Tibial nerve (tissue), 4 donors: ENCODE results near the gene PTRH1. TPM values are rescaled to one million over a fixed set of nuclear protein-coding genes. Genes with fewer than 3 reads are reported as not detected.

Experiments
- DNase-seq, 2 donors: peaks; one replicate each; pipeline ENCODE4 v3.0.0-alpha.2; 2019; ENCODE audit warnings: low spot score in 2 of 2
- H3K27ac ChIP-seq, 4 donors: fragments of 200-600 bp; sonication (generic) in 3 of 4; one replicate each; pipeline ENCODE4 v1.5.1; 2017 to 2019; ENCODE audit warnings: mild to moderate bottlenecking in 1 of 4
- H3K27me3 ChIP-seq, 2 donors: fragments of 200-600 bp; sonication (generic) in 1 of 2; one replicate each; pipeline versions ENCODE4 v1.5.1 to v1.6.0; 2017 to 2019
- H3K36me3 ChIP-seq, 3 donors: fragments of 200-600 bp; sonication (generic); one replicate each; pipeline ENCODE4 v1.5.1; 2018 to 2019
- H3K4me1 ChIP-seq, 4 donors: fragments of 200-600 bp; sonication (generic) in 3 of 4; one replicate each; pipeline ENCODE4 v1.5.1; 2017 to 2019
- H3K4me3 ChIP-seq, 4 donors: fragments of 200-600 bp; sonication (generic) in 3 of 4; one replicate each; pipeline ENCODE4 v1.5.1; 2017 to 2019; ENCODE audit warnings: mild to moderate bottlenecking in 1 of 4, moderate library complexity in 1 of 4
- H3K9me3 ChIP-seq, 4 donors: fragments of 200-600 bp; sonication (generic) in 3 of 4; one replicate each; pipeline ENCODE4 v1.5.1; 2017 to 2019
- EP300 ChIP-seq, 2 donors: sonication (generic); formaldehyde crosslinking; IDR thresholded peaks; one replicate each; pipeline ENCODE4 v1.6.1; 2017; ENCODE audit warnings: antibody characterized with exemption in 2 of 2, mild to moderate bottlenecking in 1 of 2
- POLR2A ChIP-seq, 2 donors: fragments of 450-650 bp; IDR thresholded peaks; one replicate each; pipeline ENCODE4 v1.6.1; 2017; ENCODE audit warnings: antibody characterized with exemption in 2 of 2, mild to moderate bottlenecking in 2 of 2, moderate library complexity in 2 of 2
- WGBS, 2 donors: methylation state at CpG; one replicate each; pipeline ENCODE4 v1.1.5; 2018; 5-methylcytosine and 5-hydroxymethylcytosine counted together
- total RNA-seq, 4 donors: library from RNA; depleted of rRNA; stranded (reverse); fragments of >200 nt; gene quantifications; one replicate each; pipeline ENCODE4 v1.1.0, GENCODE V29; 2016
- TF ChIP-seq, protein P1 (sequence below), 5 experiments: fragments of 200-600 bp in 3 of 5; fragments of 450-650 bp in 2 of 5; sonication (generic) in 3 of 5; IDR thresholded peaks; one replicate each; pipeline ENCODE4 v1.5.1; 2016 to 2019; ENCODE audit warnings: antibody characterized with exemption in 5 of 5, mild to moderate bottlenecking in 3 of 5, moderate library complexity in 2 of 5

The PTRH1 gene
- total RNA-seq, 4 donors from 2014 or later: 8.4 to 46.7 (median 23.7) TPM

DNA sequence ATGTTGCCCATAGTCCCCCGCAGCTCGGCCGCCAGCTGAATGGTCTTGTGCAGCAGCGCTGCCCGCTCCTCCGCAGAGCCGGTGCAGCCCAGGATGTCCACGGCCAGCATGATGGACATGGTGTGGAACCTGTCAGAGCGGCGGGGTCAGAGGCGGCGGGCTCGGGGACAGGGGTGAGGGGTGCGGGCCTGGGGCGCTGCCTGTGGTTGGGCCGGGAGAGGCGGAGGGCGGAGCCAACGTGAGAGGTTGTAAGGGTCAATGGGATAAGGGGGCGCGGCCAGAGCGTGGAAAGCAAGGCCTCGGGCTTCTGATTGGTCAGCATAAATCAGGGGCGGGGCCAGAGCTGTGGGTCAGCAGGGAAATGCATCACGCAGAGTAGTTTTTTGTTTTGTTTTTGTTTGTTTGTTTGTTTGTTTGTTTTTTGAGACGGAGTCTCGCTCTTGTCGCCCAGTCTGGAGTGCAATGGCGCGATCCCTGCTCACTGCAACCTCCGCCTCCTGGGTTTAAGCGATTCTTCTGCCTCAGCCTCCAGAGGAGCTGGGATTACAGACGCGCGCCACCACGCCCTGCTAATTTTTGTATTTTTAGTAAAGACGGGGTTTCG lies 26.5 kb upstream of the PTRH1 start:
- Histone ChIP-seq H3K9me3 (no peaks in the 10 kb centered on the region), H3K27ac (peak overlapping the region in 2 of 4 donors; percentile 9 to 81), H3K36me3 (peaks cover 0 to 27% (median 0%) of the 10 kb centered on the region in 3 donors), H3K4me1 (peaks cover 0 to 16% (median 4%) of the 10 kb centered on the region in 4 donors), H3K4me3 (peak overlapping the region in 1 of 4 donors; percentile 21), H3K27me3 (no peaks in the 10 kb centered on the region)
- TF ChIP-seq, protein P1, sequence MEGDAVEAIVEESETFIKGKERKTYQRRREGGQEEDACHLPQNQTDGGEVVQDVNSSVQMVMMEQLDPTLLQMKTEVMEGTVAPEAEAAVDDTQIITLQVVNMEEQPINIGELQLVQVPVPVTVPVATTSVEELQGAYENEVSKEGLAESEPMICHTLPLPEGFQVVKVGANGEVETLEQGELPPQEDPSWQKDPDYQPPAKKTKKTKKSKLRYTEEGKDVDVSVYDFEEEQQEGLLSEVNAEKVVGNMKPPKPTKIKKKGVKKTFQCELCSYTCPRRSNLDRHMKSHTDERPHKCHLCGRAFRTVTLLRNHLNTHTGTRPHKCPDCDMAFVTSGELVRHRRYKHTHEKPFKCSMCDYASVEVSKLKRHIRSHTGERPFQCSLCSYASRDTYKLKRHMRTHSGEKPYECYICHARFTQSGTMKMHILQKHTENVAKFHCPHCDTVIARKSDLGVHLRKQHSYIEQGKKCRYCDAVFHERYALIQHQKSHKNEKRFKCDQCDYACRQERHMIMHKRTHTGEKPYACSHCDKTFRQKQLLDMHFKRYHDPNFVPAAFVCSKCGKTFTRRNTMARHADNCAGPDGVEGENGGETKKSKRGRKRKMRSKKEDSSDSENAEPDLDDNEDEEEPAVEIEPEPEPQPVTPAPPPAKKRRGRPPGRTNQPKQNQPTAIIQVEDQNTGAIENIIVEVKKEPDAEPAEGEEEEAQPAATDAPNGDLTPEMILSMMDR (IDR thresholded peaks at IDR 0.05): no peak
- TF ChIP-seq POLR2A (IDR thresholded peaks at IDR 0.05): no peak
- TF ChIP-seq EP300 (IDR thresholded peaks at IDR 0.05): no peak
- WGBS, 2 donors: 74 to 75% methylated on average over 38 of the region's 38 CpGs
- no peak for DNase-seq

DNA sequence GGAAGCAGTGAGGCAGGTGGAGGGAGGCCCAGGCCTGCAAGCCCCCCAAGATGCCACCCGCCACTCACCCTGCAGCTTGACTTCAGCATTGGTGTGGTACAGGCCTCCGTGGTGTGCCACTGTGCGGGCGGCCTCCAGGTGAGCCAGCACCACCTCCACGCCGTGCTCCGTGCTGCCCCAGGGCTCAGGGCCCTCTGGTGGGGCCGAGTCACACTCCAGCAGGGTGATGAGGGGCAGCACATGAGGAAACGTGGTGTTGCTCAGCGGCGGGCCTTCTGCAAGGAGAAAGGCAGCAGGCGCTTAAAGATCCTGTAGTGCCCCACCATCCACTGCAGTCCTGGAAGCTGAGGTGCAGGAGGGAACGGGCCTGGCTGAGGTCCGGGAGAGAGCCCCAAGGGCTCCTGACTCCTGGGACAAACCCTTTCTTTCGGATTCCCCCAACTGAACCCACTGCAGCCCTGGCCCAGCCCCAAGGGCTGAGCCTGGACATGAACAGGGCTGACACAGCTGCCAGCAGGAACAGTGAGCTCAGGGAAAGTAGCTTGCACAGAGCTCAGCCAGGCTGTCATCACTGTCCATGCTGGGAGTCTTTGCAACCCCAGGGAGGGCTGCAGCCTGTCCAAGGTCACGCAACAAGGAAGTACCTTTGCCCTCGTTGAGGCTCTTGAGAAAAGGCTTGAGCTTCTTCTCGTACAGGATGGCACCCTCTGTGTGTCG lies 24.3 kb upstream of the PTRH1 start:
- no peaks in the 10 kb centered on the region for H3K9me3 ChIP-seq
- TF ChIP-seq, protein P1 (IDR thresholded peaks at IDR 0.05): no peak
- TF ChIP-seq EP300 (IDR thresholded peaks at IDR 0.05) (no peak), POLR2A (IDR thresholded peaks at IDR 0.05) (no peak)
- H3K4me3 ChIP-seq: no peak overlapping the region
- 76 to 79% methylated on average over 12 to 19 of the region's 19 CpGs for WGBS, 2 donors
- DNase-seq: no peak
- H3K27me3 ChIP-seq: no peaks in the 10 kb centered on the region
- peaks cover 0 to 20% (median 5%) of the 10 kb centered on the region in 4 donors for H3K4me1 ChIP-seq
- H3K36me3 ChIP-seq: peaks cover 0 to 27% (median 0%) of the 10 kb centered on the region in 3 donors
- H3K27ac ChIP-seq: peak overlapping the region; percentile 3 to 81 (median 52)

DNA sequence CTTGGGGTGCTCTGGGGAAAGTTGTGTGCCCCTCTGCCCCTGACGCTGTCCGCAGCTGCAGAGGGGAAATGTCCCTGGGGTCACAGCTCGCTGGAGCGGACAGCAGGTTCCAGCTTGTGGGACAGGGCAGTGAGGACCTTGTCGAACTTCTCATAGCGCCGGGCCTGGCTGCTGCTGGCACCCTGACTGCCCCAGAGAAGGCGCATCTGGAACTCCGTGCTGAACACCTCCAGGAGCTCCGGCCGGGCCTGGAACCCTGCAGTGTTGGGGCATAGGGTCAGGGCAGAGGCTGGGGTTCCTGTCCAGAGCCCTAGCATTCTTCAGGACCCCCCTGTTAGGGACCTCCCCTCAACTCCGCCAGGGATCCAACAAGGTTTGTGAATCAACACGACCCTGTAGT lies 23.2 kb upstream of the PTRH1 start:
- TF ChIP-seq, protein P1 (IDR thresholded peaks at IDR 0.05): no peak
- no peak for TF ChIP-seq POLR2A (IDR thresholded peaks at IDR 0.05)
- no peak for TF ChIP-seq EP300 (IDR thresholded peaks at IDR 0.05)
- Histone ChIP-seq H3K4me1 (peaks cover 0 to 29% (median 14%) of the 10 kb centered on the region in 4 donors), H3K27ac (no peak overlapping the region), H3K9me3 (no peaks in the 10 kb centered on the region), H3K36me3 (peaks cover 0 to 22% (median 0%) of the 10 kb centered on the region in 3 donors), H3K27me3 (no peaks in the 10 kb centered on the region), H3K4me3 (no peak overlapping the region)
- no peak for DNase-seq
- WGBS, 2 donors: 86 to 92% methylated on average over 12 to 13 of the region's 13 CpGs

DNA sequence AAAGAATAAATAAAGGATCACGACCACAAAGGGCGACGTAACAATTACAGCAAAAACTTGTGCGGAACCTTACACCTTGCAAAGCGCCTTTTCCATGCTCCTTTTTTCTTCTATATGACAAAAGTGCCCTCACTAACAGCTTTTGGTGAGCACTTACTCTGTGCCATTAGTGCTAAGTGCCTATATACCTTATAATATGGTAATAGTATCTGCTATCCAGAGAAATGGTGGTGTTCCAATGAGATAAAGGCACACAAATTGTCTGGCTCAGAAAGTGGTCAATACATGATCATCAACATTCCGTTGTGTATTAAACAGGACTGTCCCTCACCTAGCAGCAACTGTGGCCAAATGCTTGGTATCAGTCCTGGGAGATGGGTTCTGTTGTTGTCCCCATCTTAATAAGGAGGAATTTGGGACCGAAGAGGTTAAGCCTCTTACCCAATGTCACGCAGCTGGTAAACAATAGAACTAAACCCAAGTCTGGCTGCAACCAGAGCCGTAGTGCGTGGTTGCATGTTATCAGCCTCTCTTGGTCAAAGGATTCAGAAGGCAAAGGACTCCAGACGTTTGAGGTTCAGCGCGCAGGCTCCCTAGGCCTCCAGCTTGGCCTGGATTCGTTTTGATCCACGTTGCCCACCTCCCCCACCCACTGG lies 20.2 kb upstream of the PTRH1 start:
- peaks cover 0 to 50% (median 0%) of the 10 kb centered on the region in 3 donors for H3K36me3 ChIP-seq
- H3K4me3 ChIP-seq: no peak overlapping the region
- H3K4me1 ChIP-seq: peaks cover 0 to 33% (median 15%) of the 10 kb centered on the region in 4 donors
- no peak for DNase-seq
- no peaks in the 10 kb centered on the region for H3K9me3 ChIP-seq
- TF ChIP-seq, protein P1 (IDR thresholded peaks at IDR 0.05): no peak
- TF ChIP-seq POLR2A (IDR thresholded peaks at IDR 0.05) (no peak), EP300 (IDR thresholded peaks at IDR 0.05) (no peak)
- 31 to 35% methylated on average over 14 to 15 of the region's 15 CpGs for WGBS, 2 donors
- no peaks in the 10 kb centered on the region for H3K27me3 ChIP-seq
- H3K27ac ChIP-seq: peak overlapping the region in 2 of 4 donors; percentile 14 to 99
